H9 (cell line): ENCODE data around the gene IWS1. TPM values are rescaled to one million over a fixed set of nuclear protein-coding genes. Genes with fewer than 3 reads are reported as not detected.
A peak's percentile ranks its signal among the peaks of the same experiment; 100 is the strongest.

Experiments
- DNase-seq: peaks from one replicate; pipeline ENCODE4 v3.0.0-alpha.2; 2017
- H2AFZ ChIP-seq: one replicate; pipeline ENCODE4 v1.6.1; 2013; ENCODE audit warnings: mild to moderate bottlenecking, low read length, control low read depth, moderate library complexity
- H2AK5ac ChIP-seq: 2 replicates; pipeline ENCODE4 v1.6.1; 2013; ENCODE audit warnings: low read length, control low read depth, mixed read lengths; ENCODE audit not compliant: insufficient read length
- H2BK120ac ChIP-seq: one replicate; pipeline ENCODE4 v1.6.1; 2013; ENCODE audit warnings: low read depth, mild to moderate bottlenecking, low read length, control low read depth, inconsistent platforms; ENCODE audit not compliant: poor library complexity, severe bottlenecking
- H2BK12ac ChIP-seq: 2 replicates; pipeline ENCODE4 v1.6.1; 2013; ENCODE audit warnings: low read length, control low read depth, mixed read lengths, low read depth; ENCODE audit not compliant: insufficient read length
- H2BK15ac ChIP-seq: 2 replicates; pipeline ENCODE4 v1.6.1; 2013; ENCODE audit warnings: low read depth, low read length, control low read depth
- H2BK20ac ChIP-seq: one replicate; pipeline ENCODE4 v1.6.1; 2013; ENCODE audit warnings: low read depth, mild to moderate bottlenecking, low read length, control low read depth, inconsistent platforms; ENCODE audit not compliant: poor library complexity, severe bottlenecking
- H2BK5ac ChIP-seq: 2 replicates; pipeline ENCODE4 v1.6.1; 2013; ENCODE audit warnings: low read length, control low read depth, mixed read lengths; ENCODE audit not compliant: insufficient read length
- H3K14ac ChIP-seq: 2 replicates; pipeline ENCODE4 v1.6.1; 2013; ENCODE audit warnings: low read length, control low read depth; ENCODE audit not compliant: insufficient read depth
- H3K18ac ChIP-seq: 2 replicates; pipeline ENCODE4 v1.6.1; 2013; ENCODE audit warnings: low read depth, mild to moderate bottlenecking, mixed read lengths, low read length, control low read depth; ENCODE audit not compliant: insufficient read length
- H3K23ac ChIP-seq: 2 replicates; pipeline ENCODE4 v1.6.1; 2013; ENCODE audit warnings: low read length, control low read depth, mixed read lengths, low read depth; ENCODE audit not compliant: insufficient read length
- H3K23me2 ChIP-seq: 2 replicates; pipeline ENCODE4 v1.6.1; 2013; ENCODE audit warnings: low read depth, mild to moderate bottlenecking, mixed read lengths, low read length, control low read depth; ENCODE audit not compliant: insufficient read length, poor library complexity, severe bottlenecking
- H3K27ac ChIP-seq: 2 replicates; pipeline ENCODE4 v1.5.1; 2013; ENCODE audit warnings: low read length, control low read depth, mixed read lengths, low read depth; ENCODE audit not compliant: insufficient read length
- H3K27me3 ChIP-seq: 2 replicates; pipeline ENCODE4 v1.6.1; 2013; ENCODE audit warnings: low read length, control low read depth, inconsistent platforms; ENCODE audit not compliant: insufficient read depth
- H3K4ac ChIP-seq: 2 replicates; pipeline ENCODE4 v1.6.1; 2013; ENCODE audit warnings: low read depth, mild to moderate bottlenecking, control low read depth, inconsistent platforms, low read length, moderate library complexity
- H3K4me1 ChIP-seq: 2 replicates; pipeline ENCODE4 v1.6.1; 2013; ENCODE audit warnings: low read length, control low read depth, inconsistent platforms; ENCODE audit not compliant: insufficient read depth
- H3K4me2 ChIP-seq: 2 replicates; pipeline ENCODE4 v1.6.1; 2013; ENCODE audit warnings: low read length, control low read depth, mixed read lengths; ENCODE audit not compliant: insufficient read length, insufficient read depth
- H3K56ac ChIP-seq: 2 replicates; pipeline ENCODE4 v1.6.1; 2013; ENCODE audit warnings: low read depth, mild to moderate bottlenecking, mixed read lengths, low read length, control low read depth; ENCODE audit not compliant: insufficient read length
- H3K79me1 ChIP-seq: 2 replicates; pipeline ENCODE4 v1.6.1; 2013; ENCODE audit warnings: low read depth, mild to moderate bottlenecking, moderate library complexity, low read length, control low read depth, inconsistent platforms; ENCODE audit not compliant: insufficient read depth, poor library complexity, severe bottlenecking
- H3K79me2 ChIP-seq: 2 replicates; pipeline ENCODE4 v1.6.1; 2013; ENCODE audit warnings: low read length, control low read depth, inconsistent platforms; ENCODE audit not compliant: insufficient read depth
- H3K9ac ChIP-seq: 2 replicates; pipeline ENCODE4 v1.6.1; 2013; ENCODE audit warnings: low read length, control low read depth, mixed read lengths; ENCODE audit not compliant: insufficient read length; ENCODE audit errors: extremely low read depth
- H3K9me3 ChIP-seq: one replicate; pipeline ENCODE4 v1.6.1; 2013; ENCODE audit warnings: low read depth, low read length, inconsistent platforms; ENCODE audit not compliant: control insufficient read depth
- H3T11ph ChIP-seq: one replicate; pipeline ENCODE4 v1.6.1; 2013; ENCODE audit warnings: mild to moderate bottlenecking, low read length, control low read depth, inconsistent platforms
- H4K20me1 ChIP-seq: one replicate; pipeline ENCODE4 v1.6.1; 2013; ENCODE audit not compliant: control insufficient read depth, insufficient read length, insufficient read depth
- H4K5ac ChIP-seq: 2 replicates; pipeline ENCODE4 v1.6.1; 2013; ENCODE audit warnings: low read depth, mild to moderate bottlenecking, mixed read lengths, low read length, control low read depth; ENCODE audit not compliant: insufficient read length
- H4K8ac ChIP-seq: replicated peaks from 2 replicates; pipeline ENCODE4 v1.6.1; 2013; ENCODE audit warnings: low read length, control low read depth, mixed read lengths, low read depth; ENCODE audit not compliant: insufficient read length
- H4K91ac ChIP-seq: 2 replicates; pipeline ENCODE4 v1.6.1; 2013; ENCODE audit warnings: low read depth, mild to moderate bottlenecking, moderate library complexity, mixed read lengths, low read length, control low read depth; ENCODE audit not compliant: insufficient read length
- H3K27ac Mint-ChIP-seq, 3 experiments: 2 replicates in 2 of 3; 3 replicates in 1 of 3; pipeline ENCODE4 v1.8.0; 2020 to 2021; ENCODE audit warnings: mixed read lengths in 3 of 3, mild to moderate bottlenecking in 1 of 3, moderate library complexity in 1 of 3
- H3K27me3 Mint-ChIP-seq: 2 replicates; pipeline ENCODE4 v1.8.0; 2021; ENCODE audit warnings: low read depth, mild to moderate bottlenecking, moderate library complexity, mixed read lengths
- H3K36me3 Mint-ChIP-seq, 3 experiments: 2 replicates in 2 of 3; 3 replicates in 1 of 3; pipeline ENCODE4 v1.8.0; 2020 to 2021; ENCODE audit warnings: low read depth in 3 of 3, mixed read lengths in 3 of 3; ENCODE audit not compliant: insufficient read depth in 1 of 3
- H3K4me1 Mint-ChIP-seq, 2 experiments: 2 replicates each; pipeline ENCODE4 v1.8.0; 2020; ENCODE audit warnings: mixed read lengths in 2 of 2
- H3K4me3 Mint-ChIP-seq, 2 experiments: 2 replicates in 1 of 2; 3 replicates in 1 of 2; pipeline ENCODE4 v1.8.0; 2020 to 2021; ENCODE audit warnings: mild to moderate bottlenecking in 2 of 2, mixed read lengths in 2 of 2, moderate library complexity in 1 of 2
- H3K9me3 Mint-ChIP-seq, 2 experiments: 2 replicates in 1 of 2; 3 replicates in 1 of 2; pipeline ENCODE4 v1.8.0; 2020; ENCODE audit warnings: mild to moderate bottlenecking in 2 of 2, mixed read lengths in 2 of 2, moderate library complexity in 1 of 2
- CTCF ChIP-seq: fragments of 200-600 bp; sonication (generic); conservative IDR thresholded peaks from 3 replicates; pipeline ENCODE4 v1.8.0; 2021; ENCODE audit warnings: antibody characterized with exemption, mild to moderate bottlenecking
- WGBS: extraction: QIAGEN DNeasy Blood & Tissue Kit; methylation state at CpG from one replicate; pipeline ENCODE4 v1.1.7; 2013; ENCODE audit warnings: missing lambda C conversion rate, low lambda C conversion rate, mixed read lengths; ENCODE audit not compliant: insufficient read length; ENCODE audit errors: extremely low coverage; 5-methylcytosine and 5-hydroxymethylcytosine counted together
- total RNA-seq: library from RNA; stranded (reverse); gene quantifications from 2 replicates; pipeline ENCODE4 v1.2.1, GENCODE V29; 2021

IWS1 gene
- total RNA-seq, 1 experiment from 2014 or later, result 66.2 TPM

GRCh38 chr2:127453392-127454171, 72.7 kb downstream of the IWS1 start:
- DNase-seq, result peak; percentile 64
- no CpG with 5 or more reads among the region's 8 CpGs for WGBS
- H2BK120ac ChIP-seq, result no peak overlapping the region
- no peaks in the 10 kb centered on the region for H3K36me3 Mint-ChIP-seq
- no peak overlapping the region for H3K4ac ChIP-seq
- no peak overlapping the region for H3K56ac ChIP-seq
- H3K4me2 ChIP-seq, result no peak overlapping the region
- TF ChIP-seq CTCF, result peak; percentile 67
- no peak overlapping the region for H4K91ac ChIP-seq
- H3T11ph ChIP-seq, result no peak overlapping the region
- H3K14ac ChIP-seq, result no peak overlapping the region
- no peaks in the 10 kb centered on the region for H3K79me2 ChIP-seq
- H4K20me1 ChIP-seq, result no peaks in the 10 kb centered on the region
- H2BK12ac ChIP-seq, result no peak overlapping the region
- no peaks in the 10 kb centered on the region for H3K27me3 Mint-ChIP-seq
- peaks cover 7% of the 10 kb centered on the region; the same call in 1 of the 2 replicates for H3K4me1 ChIP-seq
- H3K27ac ChIP-seq, result no peak overlapping the region
- no peaks in the 10 kb centered on the region for H3K9me3 ChIP-seq
- no peaks in the 10 kb centered on the region for H3K9me3 Mint-ChIP-seq
- no peak overlapping the region for H3K23ac ChIP-seq
- no peak overlapping the region for H3K4me3 Mint-ChIP-seq
- H2AFZ ChIP-seq, result no peak overlapping the region
- no peak overlapping the region for H2BK15ac ChIP-seq
- H3K18ac ChIP-seq, result no peak overlapping the region
- H3K9ac ChIP-seq, result no peak overlapping the region
- no peaks in the 10 kb centered on the region for H3K27me3 ChIP-seq
- no peaks in the 10 kb centered on the region for H3K79me1 ChIP-seq
- peaks cover 49 to 52% of the 10 kb centered on the region in 2 experiments for H3K4me1 Mint-ChIP-seq
- no peak overlapping the region; a peak in 1 of 7 replicates for H3K27ac Mint-ChIP-seq
- no peak overlapping the region for H4K5ac ChIP-seq
- no peak overlapping the region for H2BK5ac ChIP-seq
- H4K8ac ChIP-seq, result no peak overlapping the region
- no peak overlapping the region for H2AK5ac ChIP-seq
- H3K23me2 ChIP-seq, result peaks cover 2% of the 10 kb centered on the region
- H2BK20ac ChIP-seq, result no peak overlapping the region
